HepG2 (cell line): ENCODE measurements around the gene NXPH1. TPM values are rescaled to one million over a fixed set of nuclear protein-coding genes. Genes with fewer than 3 reads are reported as not detected.

Source experiments
- ATAC-seq: fragments of 200-7000 bp; cut with Tn5 transposase; 3 replicates; pipeline ENCODE4 v1.9.1; 2020; ENCODE audit warnings: mild to moderate bottlenecking, moderate library complexity
- BruUV-seq: library from RNA; stranded (reverse); fragments of 400-500 nt; replicated peaks from 2 replicates; lab custom pipeline; 2021; lab: Mats Ljungman, UMichigan
- CTCF ChIA-PET: fragments of 300-600 bp; formaldehyde crosslinking; extraction: SDS; loops from one replicate; lab custom pipeline; 2021; ENCODE audit warnings: low total read pairs, inconsistent platforms, low intra/inter-chr PET ratio; lab: Yijun Ruan, JAX
- POLR2A ChIA-PET: fragments of 350-600 bp; sonication (Branson Sonifier 250); formaldehyde crosslinking; loops from one replicate; lab custom pipeline; 2020; ENCODE audit warnings: antibody characterized with exemption, inconsistent platforms; lab: Yijun Ruan, JAX
- DNase-seq: peaks from one replicate; pipeline ENCODE4 v3.0.0-alpha.2; 2015; ENCODE audit warnings: low spot score
- FAIRE-seq: peaks from 3 replicates; lab custom pipeline; 2011; peaks lifted over from hg19 to GRCh38; lab: Jason Lieb, UNC
- H2AFZ ChIP-seq: one replicate; pipeline ENCODE4 v1.6.1; 2011; ENCODE audit warnings: low read length, inconsistent platforms
- H3K27ac ChIP-seq: fragments of 300-600 bp; 3 replicates; pipeline ENCODE4 v1.8.0; 2011; ENCODE audit warnings: mixed run types, mild to moderate bottlenecking, mixed read lengths, low read length, inconsistent platforms; ENCODE audit not compliant: insufficient read depth; ENCODE audit errors: extremely low read length
- H3K27me3 ChIP-seq, 2 experiments: fragments of 200-600 bp in 1 of 2; 2 replicates in 1 of 2; 3 replicates in 1 of 2; pipeline versions ENCODE4 v1.6.0 to v1.8.0; 2011; ENCODE audit warnings: low read length in 2 of 2, mild to moderate bottlenecking in 2 of 2, moderate library complexity in 2 of 2, inconsistent platforms in 1 of 2; ENCODE audit not compliant: insufficient read depth in 2 of 2, control insufficient read depth in 1 of 2
- H3K36me3 ChIP-seq, 2 experiments: fragments of 200-600 bp in 1 of 2; replicated peaks in 1 of 2; 2 replicates in 1 of 2; 3 replicates in 1 of 2; pipeline versions ENCODE4 v1.5.1 to v1.8.0; 2011; ENCODE audit warnings: low read length in 2 of 2, inconsistent platforms in 1 of 2; ENCODE audit not compliant: insufficient read depth in 2 of 2, control insufficient read depth in 1 of 2
- H3K4me1 ChIP-seq: 2 replicates; pipeline ENCODE4 v1.5.1; 2012; ENCODE audit warnings: low read length, inconsistent platforms; ENCODE audit not compliant: insufficient read depth
- H3K4me2 ChIP-seq: 2 replicates; pipeline ENCODE4 v1.6.0; 2011; ENCODE audit warnings: low read depth, low read length, inconsistent platforms
- H3K4me3 ChIP-seq, 3 experiments: fragments of 200-600 bp in 1 of 3; sonication (generic), shearing (Covaris generic) in 1 of 3; replicated peaks in 1 of 3; 2 replicates each; pipeline ENCODE4 v1.5.1; 2011 to 2016; ENCODE audit warnings: low read length in 3 of 3, inconsistent platforms in 2 of 3, low read depth in 2 of 3, mild to moderate bottlenecking in 2 of 3, control low read depth in 1 of 3, mixed read lengths in 1 of 3; ENCODE audit not compliant: insufficient read depth in 1 of 3
- H3K79me2 ChIP-seq: one replicate; pipeline ENCODE4 v1.6.1; 2011; ENCODE audit warnings: low read length, inconsistent platforms; ENCODE audit not compliant: insufficient read depth
- H3K9ac ChIP-seq: 2 replicates; pipeline ENCODE4 v1.6.0; 2011; ENCODE audit warnings: mild to moderate bottlenecking, low read depth, low read length, inconsistent platforms; ENCODE audit not compliant: insufficient read depth
- H3K9me3 ChIP-seq: 2 replicates; pipeline ENCODE4 v1.5.1; 2012; ENCODE audit warnings: mild to moderate bottlenecking, low read length
- H4K20me1 ChIP-seq: 2 replicates; pipeline ENCODE4 v1.6.0; 2011; ENCODE audit warnings: inconsistent platforms, mild to moderate bottlenecking, low read length, moderate library complexity; ENCODE audit not compliant: insufficient read depth
- ZKSCAN1 ChIP-seq: fragments of 150-350 bp; IDR thresholded peaks from 2 replicates; pipeline ENCODE4 v1.6.1; 2014; ENCODE audit warnings: low read length
- ZKSCAN8 ChIP-seq: IDR thresholded peaks from 2 replicates; pipeline ENCODE4 v1.6.1; 2016; ENCODE audit warnings: borderline replicate concordance, missing genetic modification reagents, missing compliant biosample characterization
- WGBS: methylation state at CpG from one replicate; pipeline ENCODE4 v1.1.6; 2017; ENCODE audit warnings: low lambda C conversion rate; 5-methylcytosine and 5-hydroxymethylcytosine counted together
- in situ Hi-C: cut with HindIII; loops from 2 replicates; pipeline ENCODE4 v1.10.0; 2017; ENCODE audit warnings: low pct_unique_long_range_greater_than_20kb; ENCODE audit not compliant: extremely low pct_ligation_motif_present
- intact Hi-C: fragments of 100-400 bp; cut with micrococcal nuclease; formaldehyde crosslinking; loops from one replicate; pipeline ENCODE4 v1.10.0; 2022; ENCODE audit not compliant: unreplicated experiment
- polyA plus RNA-seq, 8 experiments: library from polyadenylated mRNA; depleted of rRNA in 3 of 8; stranded (reverse) in 7 of 8; unstranded in 1 of 8; fragments of >200 nt; fragmentation: Illumina TruSeq in 4 of 8; extraction: Trizol in 4 of 8; gene quantifications; 2 replicates each; pipeline versions ENCODE4 v1.2.1 to v1.2.3, GENCODE V29; 2011 to 2016; ENCODE audit warnings: low read depth in 4 of 8, missing spikeins in 1 of 8, mixed read lengths in 1 of 8; ENCODE audit not compliant: insufficient read depth in 1 of 8
- total RNA-seq, 5 experiments: library from RNA; depleted of rRNA; stranded (reverse); fragments of >200 nt; fragmentation: Illumina TruSeq; extraction: Trizol; gene quantifications; 2 replicates each; pipeline ENCODE4 v1.2.3, GENCODE V29; 2016; ENCODE audit warnings: low read depth in 1 of 5
- TF ChIP-seq, protein P1 (sequence below): sonication (generic); formaldehyde crosslinking; IDR thresholded peaks from 2 replicates; pipeline ENCODE4 v1.4.0; 2020; ENCODE audit warnings: mild to moderate bottlenecking, missing genetic modification reagents
- TF ChIP-seq, protein P2 (sequence below): sonication (generic); formaldehyde crosslinking; IDR thresholded peaks from 2 replicates; pipeline ENCODE4 v1.4.0; 2020; ENCODE audit warnings: missing genetic modification reagents

Gene NXPH1
- total and polyA plus RNA-seq, 2 of the 13 experiments (the other 11 are each of a cell fraction or from before 2014, with no cell fraction given): not detected

DNA sequence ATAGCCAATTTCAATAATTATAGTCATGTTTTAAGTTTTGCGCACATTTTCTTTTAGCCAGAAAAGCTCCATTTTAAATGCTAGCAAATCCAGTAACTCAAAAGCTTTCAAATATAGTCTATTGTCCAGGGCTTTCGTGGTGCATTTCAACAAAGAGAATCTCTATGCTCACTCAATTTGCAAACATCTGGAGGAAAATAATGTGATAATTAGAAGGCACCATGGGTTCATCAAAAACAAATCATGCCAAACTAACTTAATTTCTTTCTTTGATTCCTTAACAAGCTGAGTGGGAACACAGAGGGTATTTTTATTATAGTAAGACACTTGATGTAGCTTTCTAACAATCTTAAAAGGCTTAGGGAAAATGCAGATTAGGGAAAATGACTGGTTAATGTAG lies 179.8 kb downstream of the NXPH1 start:
- H3K9ac ChIP-seq: no peak overlapping the region
- intact Hi-C loops: no loop called here

More for the DNA sequence above, 179.8 kb downstream of the NXPH1 start:
- Histone ChIP-seq H3K4me1 (no peaks in the 10 kb centered on the region), H4K20me1 (no peaks in the 10 kb centered on the region), H3K27ac (no peak overlapping the region), H3K9me3 (no peaks in the 10 kb centered on the region)
- TF ChIP-seq, protein P1, sequence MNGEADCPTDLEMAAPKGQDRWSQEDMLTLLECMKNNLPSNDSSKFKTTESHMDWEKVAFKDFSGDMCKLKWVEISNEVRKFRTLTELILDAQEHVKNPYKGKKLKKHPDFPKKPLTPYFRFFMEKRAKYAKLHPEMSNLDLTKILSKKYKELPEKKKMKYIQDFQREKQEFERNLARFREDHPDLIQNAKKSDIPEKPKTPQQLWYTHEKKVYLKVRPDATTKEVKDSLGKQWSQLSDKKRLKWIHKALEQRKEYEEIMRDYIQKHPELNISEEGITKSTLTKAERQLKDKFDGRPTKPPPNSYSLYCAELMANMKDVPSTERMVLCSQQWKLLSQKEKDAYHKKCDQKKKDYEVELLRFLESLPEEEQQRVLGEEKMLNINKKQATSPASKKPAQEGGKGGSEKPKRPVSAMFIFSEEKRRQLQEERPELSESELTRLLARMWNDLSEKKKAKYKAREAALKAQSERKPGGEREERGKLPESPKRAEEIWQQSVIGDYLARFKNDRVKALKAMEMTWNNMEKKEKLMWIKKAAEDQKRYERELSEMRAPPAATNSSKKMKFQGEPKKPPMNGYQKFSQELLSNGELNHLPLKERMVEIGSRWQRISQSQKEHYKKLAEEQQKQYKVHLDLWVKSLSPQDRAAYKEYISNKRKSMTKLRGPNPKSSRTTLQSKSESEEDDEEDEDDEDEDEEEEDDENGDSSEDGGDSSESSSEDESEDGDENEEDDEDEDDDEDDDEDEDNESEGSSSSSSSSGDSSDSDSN (CRISPR knock-in tag): no peak
- TF ChIP-seq ZKSCAN1 (no peak), ZKSCAN8 (CRISPR knock-in tag) (no peak)
- TF ChIP-seq, protein P2, sequence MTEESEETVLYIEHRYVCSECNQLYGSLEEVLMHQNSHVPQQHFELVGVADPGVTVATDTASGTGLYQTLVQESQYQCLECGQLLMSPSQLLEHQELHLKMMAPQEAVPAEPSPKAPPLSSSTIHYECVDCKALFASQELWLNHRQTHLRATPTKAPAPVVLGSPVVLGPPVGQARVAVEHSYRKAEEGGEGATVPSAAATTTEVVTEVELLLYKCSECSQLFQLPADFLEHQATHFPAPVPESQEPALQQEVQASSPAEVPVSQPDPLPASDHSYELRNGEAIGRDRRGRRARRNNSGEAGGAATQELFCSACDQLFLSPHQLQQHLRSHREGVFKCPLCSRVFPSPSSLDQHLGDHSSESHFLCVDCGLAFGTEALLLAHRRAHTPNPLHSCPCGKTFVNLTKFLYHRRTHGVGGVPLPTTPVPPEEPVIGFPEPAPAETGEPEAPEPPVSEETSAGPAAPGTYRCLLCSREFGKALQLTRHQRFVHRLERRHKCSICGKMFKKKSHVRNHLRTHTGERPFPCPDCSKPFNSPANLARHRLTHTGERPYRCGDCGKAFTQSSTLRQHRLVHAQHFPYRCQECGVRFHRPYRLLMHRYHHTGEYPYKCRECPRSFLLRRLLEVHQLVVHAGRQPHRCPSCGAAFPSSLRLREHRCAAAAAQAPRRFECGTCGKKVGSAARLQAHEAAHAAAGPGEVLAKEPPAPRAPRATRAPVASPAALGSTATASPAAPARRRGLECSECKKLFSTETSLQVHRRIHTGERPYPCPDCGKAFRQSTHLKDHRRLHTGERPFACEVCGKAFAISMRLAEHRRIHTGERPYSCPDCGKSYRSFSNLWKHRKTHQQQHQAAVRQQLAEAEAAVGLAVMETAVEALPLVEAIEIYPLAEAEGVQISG (CRISPR knock-in tag): no peak
- TF ChIP-seq, all 625 proteins: peak for 0
- DNase-seq: no peak
- WGBS: 54% methylated on average over 2 of the region's 2 CpGs
- no peaks in the 10 kb centered on the region for H3K79me2 ChIP-seq
- ChIA-PET CTCF (no interaction called here), POLR2A (no interaction called here)
- no peak overlapping the region for H3K4me2 ChIP-seq
- no TSS peak for BruUV-seq
- no peak overlapping the region for H3K4me3 ChIP-seq
- no peak overlapping the region for H2AFZ ChIP-seq
- H3K36me3 ChIP-seq: no peaks in the 10 kb centered on the region
- FAIRE-seq: no peak
- in situ Hi-C loops: no loop called here
- no peaks in the 10 kb centered on the region for H3K27me3 ChIP-seq
- no peak for ATAC-seq
